Neuronal stem cell (in vitro differentiated cells): ENCODE data around the gene KRT85.
"Not testable (repeated sequence)": the region's sequence is repeated elsewhere in the genome, so short reads cannot be mapped to it uniquely, and the experiment has no call there.

Experiments
- DNase-seq: peaks from one replicate; pipeline ENCODE4 v3.0.0-alpha.2; 2013; ENCODE audit warnings: low spot score
- H2AFZ ChIP-seq: one replicate; pipeline ENCODE4 v1.6.1; 2013; ENCODE audit warnings: mild to moderate bottlenecking, low read length, inconsistent platforms
- H2AK5ac ChIP-seq: 2 replicates; pipeline ENCODE4 v1.6.1; 2013; ENCODE audit warnings: low read depth, mild to moderate bottlenecking, inconsistent platforms, low read length, moderate library complexity, mixed read lengths
- H2BK120ac ChIP-seq: 2 replicates; pipeline ENCODE4 v1.6.1; 2013; ENCODE audit warnings: low read depth, mild to moderate bottlenecking, inconsistent platforms, low read length, moderate library complexity, mixed read lengths
- H2BK12ac ChIP-seq: one replicate; pipeline ENCODE4 v1.6.1; 2013; ENCODE audit warnings: low read length, inconsistent platforms
- H2BK15ac ChIP-seq: 2 replicates; pipeline ENCODE4 v1.6.1; 2013; ENCODE audit warnings: mild to moderate bottlenecking, low read length, inconsistent platforms, mixed read lengths
- H2BK5ac ChIP-seq: one replicate; pipeline ENCODE4 v1.6.1; 2013; ENCODE audit warnings: inconsistent platforms, mild to moderate bottlenecking, low read length, moderate library complexity
- H3K14ac ChIP-seq: one replicate; pipeline ENCODE4 v1.6.1; 2013; ENCODE audit warnings: low read length, inconsistent platforms
- H3K18ac ChIP-seq: 2 replicates; pipeline ENCODE4 v1.6.1; 2013; ENCODE audit warnings: low read length, inconsistent platforms
- H3K23ac ChIP-seq: 2 replicates; pipeline ENCODE4 v1.6.1; 2013; ENCODE audit warnings: low read depth, mild to moderate bottlenecking, mixed read lengths, low read length, inconsistent platforms; ENCODE audit not compliant: poor library complexity
- H3K27ac ChIP-seq: replicated peaks from 3 replicates; pipeline ENCODE4 v1.5.1; 2013; ENCODE audit warnings: low read length, inconsistent platforms
- H3K27me3 ChIP-seq, 3 experiments: 2 replicates each; pipeline ENCODE4 v1.6.1; 2013; ENCODE audit warnings: low read length in 3 of 3, mild to moderate bottlenecking in 2 of 3, inconsistent platforms in 1 of 3, low read depth in 1 of 3, mixed read lengths in 1 of 3, moderate library complexity in 1 of 3; ENCODE audit not compliant: control insufficient read depth in 3 of 3, insufficient read depth in 3 of 3
- H3K36me3 ChIP-seq, 2 donors: replicated peaks in 1 of 2; 2 replicates each; pipeline ENCODE4 v1.6.1; 2013; ENCODE audit warnings: low read length in 2 of 2; ENCODE audit not compliant: control insufficient read depth in 2 of 2, insufficient read depth in 2 of 2
- H3K4ac ChIP-seq: 2 replicates; pipeline ENCODE4 v1.6.1; 2013; ENCODE audit warnings: inconsistent platforms, mild to moderate bottlenecking, low read length, moderate library complexity
- H3K4me1 ChIP-seq, 2 donors: 1 replicate in 1 of 2; 2 replicates in 1 of 2; pipeline ENCODE4 v1.6.1; 2013; ENCODE audit warnings: low read length in 2 of 2, low read depth in 1 of 2; ENCODE audit not compliant: control insufficient read depth in 2 of 2, insufficient read depth in 1 of 2
- H3K4me2 ChIP-seq: one replicate; pipeline ENCODE4 v1.6.1; 2013; ENCODE audit warnings: mild to moderate bottlenecking, low read length, inconsistent platforms; ENCODE audit not compliant: insufficient read depth, poor library complexity, severe bottlenecking
- H3K4me3 ChIP-seq, 2 donors: 2 replicates each; pipeline ENCODE4 v1.5.1; 2013; ENCODE audit warnings: low read length in 2 of 2, mild to moderate bottlenecking in 2 of 2, inconsistent platforms in 1 of 2, moderate library complexity in 1 of 2
- H3K79me1 ChIP-seq: one replicate; pipeline ENCODE4 v1.6.1; 2013; ENCODE audit warnings: low read depth, mild to moderate bottlenecking, inconsistent platforms, low read length, moderate library complexity
- H3K9ac ChIP-seq: one replicate; pipeline ENCODE4 v1.6.1; 2013; ENCODE audit warnings: mild to moderate bottlenecking, low read depth, low read length, inconsistent platforms; ENCODE audit not compliant: poor library complexity
- H3K9me3 ChIP-seq, 2 donors: replicated peaks in 1 of 2; 2 replicates each; pipeline versions ENCODE3 to v1.6.1; 2013; ENCODE audit warnings: low read length in 2 of 2, mild to moderate bottlenecking in 2 of 2, inconsistent platforms in 1 of 2, low read depth in 1 of 2, mixed read lengths in 1 of 2, moderate library complexity in 1 of 2; ENCODE audit not compliant: control insufficient read depth in 2 of 2, insufficient read depth in 1 of 2
- H4K8ac ChIP-seq: one replicate; pipeline ENCODE4 v1.6.1; 2013; ENCODE audit warnings: low read depth, mild to moderate bottlenecking, inconsistent platforms, low read length, moderate library complexity
- H4K91ac ChIP-seq: one replicate; pipeline ENCODE4 v1.6.1; 2013; ENCODE audit warnings: low read length, low read depth, mild to moderate bottlenecking, inconsistent platforms; ENCODE audit not compliant: poor library complexity
- whole genome bisulfite sequencing, 2 donors: extraction: QIAGEN DNeasy Blood & Tissue Kit; methylation state at CpG; one replicate each; pipeline ENCODE4 v1.1.7; 2013; ENCODE audit warnings: missing lambda C conversion rate in 2 of 2, mixed read lengths in 1 of 2; ENCODE audit not compliant: insufficient read length in 2 of 2, insufficient replicate concordance in 1 of 2; ENCODE audit errors: extremely low coverage in 2 of 2; 5-methylcytosine and 5-hydroxymethylcytosine counted together

KRT85 gene

DNA sequence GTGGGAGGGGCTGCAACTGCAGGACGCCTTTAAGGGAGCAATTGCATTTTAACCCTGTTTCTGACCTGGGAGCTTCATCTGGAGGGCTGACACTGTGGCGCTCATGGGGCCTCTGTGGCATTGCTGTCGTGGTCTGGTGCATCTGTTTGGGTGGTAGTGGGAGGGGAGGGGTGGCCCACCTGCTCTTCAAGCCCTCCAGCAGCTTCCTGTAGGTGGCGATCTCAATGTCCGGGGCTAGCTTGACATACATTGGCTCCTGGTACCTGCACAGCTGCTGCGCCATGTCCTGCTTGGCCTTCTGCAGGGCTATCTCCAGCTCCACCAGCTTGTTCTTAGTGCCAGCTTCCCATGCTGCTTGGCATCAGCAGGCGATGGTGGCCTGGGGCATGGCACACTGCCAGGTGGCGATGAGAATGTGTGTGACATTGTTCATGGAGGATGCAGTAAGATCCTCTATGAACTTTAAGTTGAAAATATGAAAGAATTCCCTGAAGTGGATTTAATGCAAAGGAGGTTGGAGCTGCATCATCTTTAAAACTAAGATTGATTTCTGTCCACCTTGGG lies 46.6 kb upstream of the KRT85 start:
- H3K4ac ChIP-seq = no peak overlapping the region
- H2AFZ ChIP-seq = no peak overlapping the region
- H4K8ac ChIP-seq = no peak overlapping the region
- H3K79me1 ChIP-seq = no peaks in the 10 kb centered on the region
- H3K18ac ChIP-seq = peak overlapping the region; percentile 79
- H3K14ac ChIP-seq = no peak overlapping the region
- H2AK5ac ChIP-seq = peak overlapping the region; percentile 76
- H2BK120ac ChIP-seq = no peak overlapping the region
- no peak overlapping the region for H2BK5ac ChIP-seq
- H3K4me1 ChIP-seq = peaks cover 0 to 27% of the 10 kb centered on the region in 2 donors
- no peak for DNase-seq
- H4K91ac ChIP-seq = no peak overlapping the region
- H3K4me2 ChIP-seq = no peak overlapping the region
- H3K27ac ChIP-seq = no peak overlapping the region
- no peak overlapping the region for H2BK15ac ChIP-seq
- H2BK12ac ChIP-seq = peak overlapping the region; percentile 69
- H3K23ac ChIP-seq = no peak overlapping the region
- no peaks in the 10 kb centered on the region for H3K27me3 ChIP-seq
- no CpG with 5 or more reads among the region's 8 CpGs for WGBS, 2 donors
- no peaks in the 10 kb centered on the region for H3K36me3 ChIP-seq
- H3K4me3 ChIP-seq = peak overlapping the region in 1 of 2 donors; percentile 30
- peaks cover 0 to 5% of the 10 kb centered on the region in 2 donors for H3K9me3 ChIP-seq
- H3K9ac ChIP-seq = no peak overlapping the region

GRCh38 chr12:52413202-52413601 lies 45.9 kb upstream of the KRT85 start:
- H2AFZ ChIP-seq = no peak overlapping the region
- no peak overlapping the region for H2BK5ac ChIP-seq
- H3K4me2 ChIP-seq = no peak overlapping the region
- H3K27me3 ChIP-seq = no peaks in the 10 kb centered on the region
- no peak overlapping the region for H3K14ac ChIP-seq
- H3K4ac ChIP-seq = no peak overlapping the region
- no peak overlapping the region for H4K91ac ChIP-seq
- no peak overlapping the region for H4K8ac ChIP-seq
- H3K4me3 ChIP-seq = no peak overlapping the region
- H2BK15ac ChIP-seq = no peak overlapping the region
- peaks cover 0 to 27% of the 10 kb centered on the region in 2 donors for H3K4me1 ChIP-seq
- no peak overlapping the region for H2AK5ac ChIP-seq
- H2BK120ac ChIP-seq = no peak overlapping the region
- no peaks in the 10 kb centered on the region for H3K36me3 ChIP-seq
- H3K23ac ChIP-seq = no peak overlapping the region
- H3K79me1 ChIP-seq = no peaks in the 10 kb centered on the region
- H3K18ac ChIP-seq = no peak overlapping the region
- no peak overlapping the region for H2BK12ac ChIP-seq
- WGBS, 2 donors = no CpG with 5 or more reads among the region's 4 CpGs
- H3K9me3 ChIP-seq = peaks cover 0 to 7% of the 10 kb centered on the region in 2 donors
- DNase-seq = no peak
- no peak overlapping the region for H3K27ac ChIP-seq
- no peak overlapping the region for H3K9ac ChIP-seq

GRCh38 chr12:52411815-52412214 lies 44.5 kb upstream of the KRT85 start:
- DNase-seq = no peak
- Histone ChIP-seq H3K4me1 (peaks cover 0 to 27% of the 10 kb centered on the region in 2 donors), H3K18ac (peak overlapping the region; percentile 79), H3K23ac (no peak overlapping the region), H2BK12ac (peak overlapping the region; percentile 14), H3K4me2 (no peak overlapping the region), H2AK5ac (no peak overlapping the region), H3K4ac (no peak overlapping the region), H3K36me3 (no peaks in the 10 kb centered on the region), H3K9me3 (peaks cover 0 to 10% of the 10 kb centered on the region in 2 donors), H3K14ac (peak overlapping the region; percentile 78), H2BK5ac (no peak overlapping the region), H2BK120ac (no peak overlapping the region), H3K79me1 (no peaks in the 10 kb centered on the region), H4K91ac (peak overlapping the region; percentile 20), H3K9ac (no peak overlapping the region), H3K4me3 (peak overlapping the region in 1 of 2 donors; percentile 48), H4K8ac (no peak overlapping the region), H2BK15ac (no peak overlapping the region), H2AFZ (no peak overlapping the region), H3K27me3 (no peaks in the 10 kb centered on the region), H3K27ac (no peak overlapping the region)
- no CpG with 5 or more reads among the region's 10 CpGs for WGBS, 2 donors

- not testable (repeated sequence) for H3K27ac ChIP-seq, H3K4ac ChIP-seq, H3K27me3 ChIP-seq
Measured at GRCh38 chr12:52410589-52411248, 43.4 kb upstream of the KRT85 start.

More at GRCh38 chr12:52410589-52411248, 43.4 kb upstream of the KRT85 start:
- not testable (repeated sequence) for H2BK15ac ChIP-seq, DNase-seq, H3K79me1 ChIP-seq, H3K9ac ChIP-seq, H3K36me3 ChIP-seq, H3K4me2 ChIP-seq, H2AFZ ChIP-seq, H2BK12ac ChIP-seq, H3K9me3 ChIP-seq, H2BK120ac ChIP-seq, H4K8ac ChIP-seq, H3K23ac ChIP-seq, H4K91ac ChIP-seq, H3K14ac ChIP-seq, H2BK5ac ChIP-seq, H3K4me3 ChIP-seq, H3K18ac ChIP-seq
- H2AK5ac ChIP-seq = peak overlapping the region; percentile 13
- peaks cover 0 to 23% of the 10 kb centered on the region in 2 donors for H3K4me1 ChIP-seq
- no CpG with 5 or more reads among the region's 1 CpG for WGBS, 2 donors
